Loucy (cell line): Measurements from ENCODE around the gene LCP1.

Experiments
- H2AFZ ChIP-seq: fragments of 200-600 bp; sonication (generic); 2 replicates; pipeline ENCODE4 v1.6.0; 2016; ENCODE audit warnings: antibody characterized with exemption, mild to moderate bottlenecking, low read length, moderate library complexity
- H3F3A ChIP-seq: fragments of 200-600 bp; 2 replicates; pipeline ENCODE4 v1.6.0; 2016; ENCODE audit warnings: antibody characterized with exemption, low read depth, mild to moderate bottlenecking
- H3K27me3 ChIP-seq: fragments of 200-600 bp; sonication (generic); 2 replicates; pipeline ENCODE4 v1.6.1; 2014; ENCODE audit warnings: low read length, mild to moderate bottlenecking; ENCODE audit not compliant: insufficient read depth, poor library complexity, severe bottlenecking
- H3K36me3 ChIP-seq: fragments of 200-600 bp; sonication (generic); 2 replicates; pipeline ENCODE4 v1.6.1; 2016; ENCODE audit warnings: low read length; ENCODE audit not compliant: insufficient read depth
- H3K4me1 ChIP-seq: fragments of 200-600 bp; sonication (generic); 2 replicates; pipeline ENCODE4 v1.5.1; 2014; ENCODE audit warnings: low read length, mild to moderate bottlenecking; ENCODE audit not compliant: insufficient read depth, poor library complexity, severe bottlenecking
- H3K4me2 ChIP-seq: fragments of 200-600 bp; sonication (generic); 2 replicates; pipeline ENCODE4 v1.6.0; 2014; ENCODE audit warnings: antibody characterized with exemption, low read length, low read depth, mild to moderate bottlenecking; ENCODE audit not compliant: poor library complexity, severe bottlenecking
- H3K4me3 ChIP-seq: fragments of 200-600 bp; sonication (generic); 2 replicates; pipeline ENCODE4 v1.5.1; 2014; ENCODE audit warnings: low read length, mild to moderate bottlenecking, mixed read lengths; ENCODE audit not compliant: poor library complexity, severe bottlenecking
- H3K79me2 ChIP-seq: fragments of 200-600 bp; sonication (generic); 2 replicates; pipeline ENCODE4 v1.6.1; 2014; ENCODE audit warnings: low read length; ENCODE audit not compliant: insufficient read depth
- H3K9ac ChIP-seq: fragments of 200-600 bp; sonication (generic); 2 replicates; pipeline ENCODE4 v1.6.0; 2014; ENCODE audit warnings: mild to moderate bottlenecking, low read depth, low read length, moderate library complexity; ENCODE audit not compliant: poor library complexity, severe bottlenecking
- H3K9me2 ChIP-seq: fragments of 200-600 bp; sonication (generic); replicated peaks from 2 replicates; pipeline ENCODE4 v1.6.1; 2016; ENCODE audit warnings: low read depth, low read length, mixed read lengths
- H3K9me3 ChIP-seq: fragments of 200-600 bp; sonication (generic); 2 replicates; pipeline ENCODE4 v1.6.1; 2014; ENCODE audit warnings: mild to moderate bottlenecking, antibody characterized with exemption, low read length, low read depth; ENCODE audit not compliant: insufficient read depth
- H4K20me1 ChIP-seq: fragments of 200-600 bp; sonication (generic); 2 replicates; pipeline ENCODE4 v1.6.0; 2014; ENCODE audit warnings: antibody characterized with exemption, low read length, mild to moderate bottlenecking; ENCODE audit not compliant: insufficient read depth, poor library complexity, severe bottlenecking
- EZH2phosphoT487 ChIP-seq: fragments of 200-600 bp; IDR thresholded peaks from 2 replicates; pipeline ENCODE4 v1.6.1; 2018; ENCODE audit warnings: antibody characterized with exemption, mild to moderate bottlenecking, moderate library complexity, borderline replicate concordance
- TF ChIP-seq, protein P1 (sequence below): fragments of 200-600 bp; sonication (generic); conservative IDR thresholded peaks from 2 replicates; pipeline ENCODE4 v1.5.1; 2014; ENCODE audit warnings: mild to moderate bottlenecking, antibody characterized with exemption, low read length

Gene LCP1

DNA sequence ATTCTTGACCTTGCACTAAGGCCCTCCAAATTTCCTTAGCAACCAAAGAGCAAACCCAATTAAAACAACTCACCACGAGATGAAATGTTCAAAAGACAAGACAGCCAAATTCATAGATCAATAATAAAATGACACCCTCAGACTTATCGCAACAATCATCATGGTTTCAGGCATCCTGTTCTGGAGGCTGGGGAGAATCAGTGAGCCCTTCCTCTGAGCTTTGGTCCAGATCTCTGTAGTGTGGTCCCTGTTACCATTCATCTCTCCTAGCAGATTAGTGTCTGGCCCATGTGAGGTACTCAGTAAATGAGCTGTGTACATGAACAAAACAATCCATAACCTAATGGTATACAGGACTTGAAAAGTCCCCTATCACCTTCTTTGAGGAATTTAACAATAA is 12.2 kb downstream of the LCP1 start:
- Histone ChIP-seq H3K4me1 (peaks cover 97% of the 10 kb centered on the region), H3K9me2 (no peaks in the 10 kb centered on the region), H3K4me3 (peak overlapping the region; percentile 86), H3K9ac (no peak overlapping the region), H4K20me1 (peaks cover 100% of the 10 kb centered on the region), H3K27me3 (no peaks in the 10 kb centered on the region), H3K4me2 (peak overlapping the region; percentile 98), H3F3A (peaks cover 11% of the 10 kb centered on the region; the same call in 1 of the 2 replicates), H3K36me3 (peaks cover 34% of the 10 kb centered on the region; the same call in 1 of the 2 replicates), H2AFZ (no peak overlapping the region), H3K79me2 (peaks cover 100% of the 10 kb centered on the region), H3K9me3 (no peaks in the 10 kb centered on the region)
- TF ChIP-seq, protein P1, sequence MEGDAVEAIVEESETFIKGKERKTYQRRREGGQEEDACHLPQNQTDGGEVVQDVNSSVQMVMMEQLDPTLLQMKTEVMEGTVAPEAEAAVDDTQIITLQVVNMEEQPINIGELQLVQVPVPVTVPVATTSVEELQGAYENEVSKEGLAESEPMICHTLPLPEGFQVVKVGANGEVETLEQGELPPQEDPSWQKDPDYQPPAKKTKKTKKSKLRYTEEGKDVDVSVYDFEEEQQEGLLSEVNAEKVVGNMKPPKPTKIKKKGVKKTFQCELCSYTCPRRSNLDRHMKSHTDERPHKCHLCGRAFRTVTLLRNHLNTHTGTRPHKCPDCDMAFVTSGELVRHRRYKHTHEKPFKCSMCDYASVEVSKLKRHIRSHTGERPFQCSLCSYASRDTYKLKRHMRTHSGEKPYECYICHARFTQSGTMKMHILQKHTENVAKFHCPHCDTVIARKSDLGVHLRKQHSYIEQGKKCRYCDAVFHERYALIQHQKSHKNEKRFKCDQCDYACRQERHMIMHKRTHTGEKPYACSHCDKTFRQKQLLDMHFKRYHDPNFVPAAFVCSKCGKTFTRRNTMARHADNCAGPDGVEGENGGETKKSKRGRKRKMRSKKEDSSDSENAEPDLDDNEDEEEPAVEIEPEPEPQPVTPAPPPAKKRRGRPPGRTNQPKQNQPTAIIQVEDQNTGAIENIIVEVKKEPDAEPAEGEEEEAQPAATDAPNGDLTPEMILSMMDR, result no peak
- no peak for TF ChIP-seq EZH2phosphoT487

DNA sequence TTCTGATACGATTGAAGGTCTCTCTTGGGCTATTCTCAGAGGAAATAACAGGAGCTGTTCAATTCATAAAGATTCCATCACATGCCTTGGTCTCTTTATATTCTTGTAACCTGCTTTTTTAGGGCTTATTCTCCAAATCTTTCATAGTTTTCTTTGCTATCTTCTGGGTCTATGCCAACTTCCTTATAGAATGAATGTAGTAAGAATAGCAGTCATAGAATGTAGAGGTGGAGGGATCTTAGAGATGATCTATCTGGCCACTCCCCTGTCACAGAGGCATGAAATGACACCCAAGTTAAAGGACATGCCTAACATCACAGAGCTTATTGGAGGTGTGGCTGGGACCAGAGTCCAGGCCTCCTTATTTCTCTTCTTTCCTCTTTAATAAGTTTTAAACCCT is 13.2 kb downstream of the LCP1 start:
- no peaks in the 10 kb centered on the region for H3K27me3 ChIP-seq
- H3F3A ChIP-seq, result peaks cover 11% of the 10 kb centered on the region; the same call in 1 of the 2 replicates
- H3K9me3 ChIP-seq, result no peaks in the 10 kb centered on the region
- peaks cover 93% of the 10 kb centered on the region for H3K4me1 ChIP-seq
- peaks cover 100% of the 10 kb centered on the region for H3K79me2 ChIP-seq
- peaks cover 38% of the 10 kb centered on the region; the same call in 1 of the 2 replicates for H3K36me3 ChIP-seq
- H2AFZ ChIP-seq, result no peak overlapping the region
- H3K9me2 ChIP-seq, result no peaks in the 10 kb centered on the region
- H3K4me2 ChIP-seq, result peak overlapping the region; percentile 98
- TF ChIP-seq EZH2phosphoT487, result no peak
- TF ChIP-seq, protein P1, result no peak
- H4K20me1 ChIP-seq, result peaks cover 100% of the 10 kb centered on the region
- no peak overlapping the region for H3K9ac ChIP-seq
- peak overlapping the region; percentile 1 for H3K4me3 ChIP-seq

GRCh38 chr13:46168341-46168740 is 13.6 kb downstream of the LCP1 start:
- Histone ChIP-seq H3K4me1 (peaks cover 88% of the 10 kb centered on the region), H3K79me2 (peaks cover 100% of the 10 kb centered on the region), H3K27me3 (no peaks in the 10 kb centered on the region), H3K4me2 (peak overlapping the region; percentile 98), H3K9ac (no peak overlapping the region), H3F3A (peaks cover 11% of the 10 kb centered on the region; the same call in 1 of the 2 replicates), H4K20me1 (peaks cover 100% of the 10 kb centered on the region), H3K4me3 (peak overlapping the region; percentile 1), H3K9me2 (no peaks in the 10 kb centered on the region), H2AFZ (no peak overlapping the region), H3K9me3 (no peaks in the 10 kb centered on the region), H3K36me3 (peaks cover 38% of the 10 kb centered on the region; the same call in 1 of the 2 replicates)
- TF ChIP-seq, protein P1, result no peak
- no peak for TF ChIP-seq EZH2phosphoT487
